ENCODE measurements around the gene TNFRSF4.

DNA sequence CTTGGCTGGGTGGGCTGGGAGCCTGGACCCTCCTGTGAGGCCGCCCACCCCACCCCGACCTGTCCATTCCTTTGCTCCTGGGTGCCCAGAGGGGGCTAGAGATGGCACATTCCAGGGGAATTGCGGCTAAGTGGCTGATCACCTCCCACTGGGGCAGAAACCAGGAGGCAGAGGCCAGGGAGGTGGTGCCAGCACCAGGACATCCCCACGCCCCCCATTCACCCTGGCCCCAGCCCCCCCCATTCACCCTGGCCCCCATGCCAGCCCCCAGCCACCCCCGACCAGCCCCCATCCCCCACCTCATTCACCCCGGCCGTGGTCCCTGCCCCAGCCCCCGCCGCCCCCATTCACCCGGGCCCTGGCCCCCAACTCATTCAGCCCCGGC, 26.4 kb upstream of the TNFRSF4 start:
- TF ChIP-seq POLR2AphosphoS5 (IDR thresholded peaks at IDR 0.05; ENCODE audit: low read depth, low read length): no peak
- TF ChIP-seq, protein P1, sequence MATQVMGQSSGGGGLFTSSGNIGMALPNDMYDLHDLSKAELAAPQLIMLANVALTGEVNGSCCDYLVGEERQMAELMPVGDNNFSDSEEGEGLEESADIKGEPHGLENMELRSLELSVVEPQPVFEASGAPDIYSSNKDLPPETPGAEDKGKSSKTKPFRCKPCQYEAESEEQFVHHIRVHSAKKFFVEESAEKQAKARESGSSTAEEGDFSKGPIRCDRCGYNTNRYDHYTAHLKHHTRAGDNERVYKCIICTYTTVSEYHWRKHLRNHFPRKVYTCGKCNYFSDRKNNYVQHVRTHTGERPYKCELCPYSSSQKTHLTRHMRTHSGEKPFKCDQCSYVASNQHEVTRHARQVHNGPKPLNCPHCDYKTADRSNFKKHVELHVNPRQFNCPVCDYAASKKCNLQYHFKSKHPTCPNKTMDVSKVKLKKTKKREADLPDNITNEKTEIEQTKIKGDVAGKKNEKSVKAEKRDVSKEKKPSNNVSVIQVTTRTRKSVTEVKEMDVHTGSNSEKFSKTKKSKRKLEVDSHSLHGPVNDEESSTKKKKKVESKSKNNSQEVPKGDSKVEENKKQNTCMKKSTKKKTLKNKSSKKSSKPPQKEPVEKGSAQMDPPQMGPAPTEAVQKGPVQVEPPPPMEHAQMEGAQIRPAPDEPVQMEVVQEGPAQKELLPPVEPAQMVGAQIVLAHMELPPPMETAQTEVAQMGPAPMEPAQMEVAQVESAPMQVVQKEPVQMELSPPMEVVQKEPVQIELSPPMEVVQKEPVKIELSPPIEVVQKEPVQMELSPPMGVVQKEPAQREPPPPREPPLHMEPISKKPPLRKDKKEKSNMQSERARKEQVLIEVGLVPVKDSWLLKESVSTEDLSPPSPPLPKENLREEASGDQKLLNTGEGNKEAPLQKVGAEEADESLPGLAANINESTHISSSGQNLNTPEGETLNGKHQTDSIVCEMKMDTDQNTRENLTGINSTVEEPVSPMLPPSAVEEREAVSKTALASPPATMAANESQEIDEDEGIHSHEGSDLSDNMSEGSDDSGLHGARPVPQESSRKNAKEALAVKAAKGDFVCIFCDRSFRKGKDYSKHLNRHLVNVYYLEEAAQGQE (IDR thresholded peaks at IDR 0.05; ENCODE audit: insufficient read depth in 1 of 2, low read depth in 2 of 2, low read length in 1 of 2): no peak
- TF ChIP-seq, protein P2, sequence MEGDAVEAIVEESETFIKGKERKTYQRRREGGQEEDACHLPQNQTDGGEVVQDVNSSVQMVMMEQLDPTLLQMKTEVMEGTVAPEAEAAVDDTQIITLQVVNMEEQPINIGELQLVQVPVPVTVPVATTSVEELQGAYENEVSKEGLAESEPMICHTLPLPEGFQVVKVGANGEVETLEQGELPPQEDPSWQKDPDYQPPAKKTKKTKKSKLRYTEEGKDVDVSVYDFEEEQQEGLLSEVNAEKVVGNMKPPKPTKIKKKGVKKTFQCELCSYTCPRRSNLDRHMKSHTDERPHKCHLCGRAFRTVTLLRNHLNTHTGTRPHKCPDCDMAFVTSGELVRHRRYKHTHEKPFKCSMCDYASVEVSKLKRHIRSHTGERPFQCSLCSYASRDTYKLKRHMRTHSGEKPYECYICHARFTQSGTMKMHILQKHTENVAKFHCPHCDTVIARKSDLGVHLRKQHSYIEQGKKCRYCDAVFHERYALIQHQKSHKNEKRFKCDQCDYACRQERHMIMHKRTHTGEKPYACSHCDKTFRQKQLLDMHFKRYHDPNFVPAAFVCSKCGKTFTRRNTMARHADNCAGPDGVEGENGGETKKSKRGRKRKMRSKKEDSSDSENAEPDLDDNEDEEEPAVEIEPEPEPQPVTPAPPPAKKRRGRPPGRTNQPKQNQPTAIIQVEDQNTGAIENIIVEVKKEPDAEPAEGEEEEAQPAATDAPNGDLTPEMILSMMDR (IDR thresholded peaks at IDR 0.05): no peak

Data from Panc1 (cell line).